GM15510 (cell line): ENCODE measurements around the gene RANBP1.

Experiments used
- POLR2A ChIP-seq: IDR thresholded peaks from 3 replicates; pipeline ENCODE4 v1.6.1; 2011; ENCODE audit warnings: borderline replicate concordance; ENCODE audit not compliant: insufficient read length; ENCODE audit errors: extremely low read depth

RANBP1 gene

GRCh38 chr22:20131859-20132685, 16.2 kb downstream of the RANBP1 start:
- TF ChIP-seq POLR2A = no peak

GRCh38 chr22:20132686-20133246, 16.9 kb downstream of the RANBP1 start:
- TF ChIP-seq POLR2A = no peak

- no peak for TF ChIP-seq POLR2A
These were observed 18.1 kb downstream of the RANBP1 start for GRCh38 chr22:20133930-20134549.

GRCh38 chr22:20135265-20135664, 19.4 kb downstream of the RANBP1 start:
- TF ChIP-seq POLR2A = no peak

GRCh38 chr22:20135806-20136602, 20.1 kb downstream of the RANBP1 start:
- TF ChIP-seq POLR2A = no peak

GRCh38 chr22:20136603-20136873, 20.6 kb downstream of the RANBP1 start:
- no peak for TF ChIP-seq POLR2A

- TF ChIP-seq POLR2A = no peak
These were observed 21.2 kb downstream of the RANBP1 start for GRCh38 chr22:20137113-20137512.

- TF ChIP-seq POLR2A = no peak
These were observed 21.9 kb downstream of the RANBP1 start for GRCh38 chr22:20137671-20138416.

- no peak for TF ChIP-seq POLR2A
These were observed 22.5 kb downstream of the RANBP1 start for GRCh38 chr22:20138417-20138738.

GRCh38 chr22:20138868-20139267, 23.0 kb downstream of the RANBP1 start:
- no peak for TF ChIP-seq POLR2A

- no peak for TF ChIP-seq POLR2A
These were observed 23.6 kb downstream of the RANBP1 start for GRCh38 chr22:20139391-20140106.

GRCh38 chr22:20140107-20140445, 24.2 kb downstream of the RANBP1 start:
- no peak for TF ChIP-seq POLR2A

GRCh38 chr22:20140521-20140964, 24.6 kb downstream of the RANBP1 start:
- no peak for TF ChIP-seq POLR2A

GRCh38 chr22:20141186-20142077, 25.5 kb downstream of the RANBP1 start:
- TF ChIP-seq POLR2A = no peak
